ENCODE data around the gene KDM6B.
"Not testable (repeated sequence)": the region's sequence is repeated elsewhere in the genome, so short reads cannot be mapped to it uniquely, and the experiment has no call there.

GRCh38 chr17:7809791-7810343 is 24.1 kb upstream of the KDM6B start:
- TF ChIP-seq, protein P1, sequence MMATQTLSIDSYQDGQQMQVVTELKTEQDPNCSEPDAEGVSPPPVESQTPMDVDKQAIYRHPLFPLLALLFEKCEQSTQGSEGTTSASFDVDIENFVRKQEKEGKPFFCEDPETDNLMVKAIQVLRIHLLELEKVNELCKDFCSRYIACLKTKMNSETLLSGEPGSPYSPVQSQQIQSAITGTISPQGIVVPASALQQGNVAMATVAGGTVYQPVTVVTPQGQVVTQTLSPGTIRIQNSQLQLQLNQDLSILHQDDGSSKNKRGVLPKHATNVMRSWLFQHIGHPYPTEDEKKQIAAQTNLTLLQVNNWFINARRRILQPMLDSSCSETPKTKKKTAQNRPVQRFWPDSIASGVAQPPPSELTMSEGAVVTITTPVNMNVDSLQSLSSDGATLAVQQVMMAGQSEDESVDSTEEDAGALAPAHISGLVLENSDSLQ (IDR thresholded peaks at IDR 0.05) = not testable (repeated sequence)
- TF ChIP-seq BHLHE40 (IDR thresholded peaks at IDR 0.05; ENCODE audit: borderline replicate concordance); FOXK2 (IDR thresholded peaks at IDR 0.05); FOXM1 (IDR thresholded peaks at IDR 0.05; ENCODE audit: borderline replicate concordance); SP1 (IDR thresholded peaks at IDR 0.05); TARDBP (IDR thresholded peaks at IDR 0.05); ELF4 (IDR thresholded peaks at IDR 0.05); CTBP1 (IDR thresholded peaks at IDR 0.05; ENCODE audit: borderline replicate concordance); SUZ12 (IDR thresholded peaks at IDR 0.05): not testable (repeated sequence)
- TF ChIP-seq ZNF384 (IDR thresholded peaks at IDR 0.05) = peak; percentile 65

Data from HEK293T (cell line).